GM19351 (cell line): ENCODE results near the gene PRIM1.
A peak's percentile ranks its signal among the peaks of the same experiment; 100 is the strongest.
"Not testable (repeated sequence)": the region's sequence is repeated elsewhere in the genome, so short reads cannot be mapped to it uniquely, and the experiment has no call there.

Experiments used
- ATAC-seq: cut with Tn5 transposase; IDR thresholded peaks from one replicate; pipeline ENCODE4 v1.9.1; 2021; ENCODE audit warnings: mild to moderate bottlenecking, moderate library complexity; ENCODE audit not compliant: unreplicated experiment

PRIM1 gene

DNA sequence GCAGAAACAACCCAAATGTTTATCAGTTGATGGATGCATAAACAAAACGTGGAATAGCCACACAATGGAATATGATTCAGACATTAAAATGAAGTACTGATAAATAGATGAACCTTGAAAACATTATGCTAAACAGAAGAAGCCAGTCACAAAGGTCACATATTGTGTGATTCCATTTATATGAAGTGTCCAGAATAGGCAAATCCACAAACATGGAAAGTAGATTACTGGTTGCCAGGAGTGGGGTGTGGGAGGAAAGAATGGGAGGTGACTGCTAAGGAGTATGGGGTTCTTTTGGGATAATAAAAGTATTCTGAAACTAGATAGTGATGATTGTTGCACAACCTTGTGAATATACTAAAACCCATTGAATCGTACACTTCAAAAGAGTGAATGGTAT lies 9.7 kb upstream of the PRIM1 start:
- ATAC-seq, result no peak

DNA sequence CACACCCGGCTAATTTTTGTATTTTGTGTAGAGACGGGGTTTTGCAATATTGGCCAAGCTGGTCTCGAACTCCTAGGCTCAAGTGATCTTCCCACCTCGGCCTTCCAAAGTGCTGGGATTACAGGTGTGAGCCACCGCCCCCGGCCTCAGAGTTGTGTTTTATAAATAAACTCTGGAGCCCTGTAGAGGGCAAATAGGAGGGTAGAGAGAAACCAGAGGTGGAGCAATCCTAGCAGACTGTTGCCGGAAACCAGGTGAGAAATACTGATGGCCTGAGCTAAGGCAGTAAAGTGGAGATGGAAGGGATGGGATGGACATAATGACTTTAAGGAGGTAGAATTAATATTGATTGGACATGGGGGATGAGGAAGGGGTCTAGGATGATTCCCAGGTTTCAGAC lies 8.3 kb upstream of the PRIM1 start:
- ATAC-seq, result no peak

DNA sequence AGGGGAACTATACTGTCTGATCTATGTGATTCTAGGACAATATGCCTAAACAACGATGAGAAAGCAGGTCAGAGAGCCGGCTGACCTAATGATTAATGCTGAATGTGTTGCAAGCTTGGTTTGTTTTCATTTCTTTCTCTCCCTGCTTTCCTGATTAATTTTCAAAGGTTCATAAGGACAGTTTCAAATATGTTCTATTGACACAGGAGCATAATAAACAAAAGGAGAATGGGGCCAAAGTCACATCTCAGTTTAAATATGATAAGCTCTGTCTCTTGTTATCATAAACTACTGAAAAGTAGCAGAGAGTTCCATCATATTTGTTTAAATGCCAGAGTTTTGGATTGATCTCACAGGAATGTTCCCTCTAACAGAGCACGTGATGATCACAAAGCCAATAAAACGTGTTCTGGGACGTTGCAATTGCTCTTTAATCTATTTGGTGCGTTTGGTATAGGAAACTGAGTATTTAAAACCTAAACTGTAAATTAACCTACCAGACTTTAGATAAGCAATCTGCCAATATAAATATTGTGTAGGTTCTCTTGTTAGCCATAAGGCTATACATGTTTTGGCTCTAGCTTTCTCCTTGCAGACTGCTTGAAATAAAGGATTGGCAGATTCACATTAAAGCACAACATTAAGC lies 7.3 kb upstream of the PRIM1 start:
- ATAC-seq, result no peak

DNA sequence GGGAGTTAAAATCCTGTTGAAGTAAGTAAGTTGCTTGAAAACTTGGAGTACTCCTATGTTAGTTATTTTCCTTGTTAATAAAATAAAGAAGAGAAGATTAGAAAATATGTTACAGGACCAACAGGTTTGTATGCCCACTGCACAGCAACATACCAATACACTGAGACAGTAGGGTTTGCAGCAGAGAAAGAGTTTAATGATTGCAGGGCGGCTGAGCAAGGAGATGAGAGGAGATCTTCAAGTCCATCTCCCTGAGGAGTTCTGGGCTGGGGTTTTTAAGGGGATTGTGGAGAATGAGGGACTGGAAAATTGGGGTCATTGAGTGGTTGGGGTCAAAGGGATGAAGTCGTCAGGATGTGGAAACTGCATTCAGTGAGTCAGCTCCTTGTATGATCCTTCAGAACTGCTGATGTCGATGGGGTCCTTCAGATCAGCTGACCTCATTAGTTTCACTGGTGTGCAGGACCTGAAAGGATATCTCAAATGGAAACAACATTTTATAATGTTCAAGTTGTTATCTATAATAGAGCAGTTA lies 6.7 kb upstream of the PRIM1 start:
- ATAC-seq, result no peak

DNA sequence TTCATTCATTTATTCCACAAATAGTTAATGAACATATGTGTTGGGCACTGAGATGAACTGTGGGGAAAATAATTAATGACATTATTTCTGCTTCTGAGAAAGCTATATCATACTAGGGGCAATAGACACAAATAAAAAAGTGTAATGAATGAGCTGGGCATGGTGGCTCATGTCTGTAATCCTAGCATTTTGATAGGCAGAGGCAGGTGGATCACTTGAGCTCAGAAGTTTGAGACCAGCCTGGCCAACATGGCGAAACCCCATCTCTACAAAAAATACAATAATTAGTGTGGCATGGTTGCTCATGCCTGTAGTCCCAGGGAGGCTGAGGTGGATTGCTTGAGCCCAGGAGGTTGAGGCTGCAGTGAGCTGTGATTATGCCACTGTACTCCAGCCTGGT lies 5.8 kb upstream of the PRIM1 start:
- not testable (repeated sequence) for ATAC-seq

DNA sequence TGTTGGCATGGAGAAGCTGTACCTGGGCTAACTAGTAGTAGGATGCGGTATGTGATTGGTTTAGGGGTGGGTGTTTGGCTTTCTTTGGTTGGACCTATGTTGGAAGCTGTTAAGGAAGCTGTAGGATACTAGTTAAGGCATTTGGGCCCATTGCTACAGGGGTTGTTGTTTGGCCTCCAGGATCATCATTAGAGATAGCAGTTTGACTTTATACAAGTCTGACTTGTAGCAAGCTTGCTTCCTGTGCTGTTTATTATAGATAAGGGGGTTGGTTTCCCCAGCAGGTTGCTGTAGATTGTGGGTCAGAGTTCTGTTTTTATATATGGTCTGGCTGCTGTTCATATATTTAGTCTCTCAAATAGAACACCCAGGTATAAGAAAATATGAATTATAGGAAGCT lies 1.4 kb upstream of the PRIM1 start:
- ATAC-seq, result no peak

DNA sequence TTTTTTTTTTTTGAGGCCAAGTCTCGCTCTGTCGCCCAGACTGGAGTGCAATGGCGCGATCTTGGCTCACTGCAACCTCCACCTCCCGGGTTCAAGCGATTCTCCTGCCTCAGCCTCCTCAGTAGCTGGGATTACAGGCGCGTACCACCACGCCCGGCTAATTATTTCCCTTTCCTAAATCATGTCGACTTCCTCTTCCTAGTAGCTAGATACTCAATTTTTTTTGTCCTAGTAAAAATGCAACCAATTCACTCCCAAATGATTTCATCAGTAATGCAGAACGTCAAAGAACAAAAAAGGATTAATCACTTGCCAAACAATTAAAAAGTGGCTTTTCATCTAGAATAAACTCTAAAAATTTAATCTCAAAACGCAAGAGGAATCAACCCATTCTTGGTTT lies 1.5 kb downstream of the PRIM1 start:
- not testable (repeated sequence) for ATAC-seq

GRCh38 chr12:56749853-56750252 lies 2.3 kb downstream of the PRIM1 start:
- no peak for ATAC-seq

- ATAC-seq, result no peak
These were observed 2.8 kb downstream of the PRIM1 start for GRCh38 chr12:56749359-56749758.

DNA sequence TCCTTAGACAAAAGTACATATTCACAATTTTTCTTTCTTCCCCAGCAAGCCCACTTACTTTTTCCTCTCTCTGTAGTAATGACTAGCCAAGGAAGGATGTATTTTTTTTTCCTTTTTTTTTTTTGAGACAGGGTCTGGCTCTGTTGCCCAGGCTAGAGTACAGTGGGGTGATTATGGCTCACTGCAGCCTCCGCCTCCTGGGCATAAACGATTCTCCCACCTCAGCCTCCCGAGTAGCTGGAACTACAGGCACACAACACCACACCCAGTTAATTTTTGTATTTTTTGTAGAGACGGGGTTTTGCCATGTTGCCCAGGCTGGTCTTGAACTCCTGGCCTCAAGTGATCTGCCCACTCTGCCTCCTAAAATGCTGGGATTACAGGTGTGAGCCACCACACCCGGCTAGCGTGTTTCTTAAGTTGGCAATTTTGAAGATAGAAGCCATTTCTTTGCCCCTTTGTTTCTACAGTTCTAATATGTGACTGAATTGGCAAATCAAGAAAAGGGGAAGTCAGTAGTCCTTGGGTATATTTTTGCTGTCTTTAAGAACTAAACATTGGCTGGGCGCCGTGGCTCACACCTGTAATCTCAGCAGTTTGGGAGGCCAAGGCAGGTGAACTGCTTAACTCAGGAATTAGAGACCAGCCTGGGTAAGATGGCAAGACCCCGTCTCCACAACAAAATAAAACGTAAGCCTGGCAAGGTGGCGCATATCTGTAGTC lies 23.8 kb downstream of the PRIM1 start:
- ATAC-seq, result no peak

- not testable (repeated sequence) for ATAC-seq
These were observed 25.9 kb downstream of the PRIM1 start for GRCh38 chr12:56726196-56726675.

DNA sequence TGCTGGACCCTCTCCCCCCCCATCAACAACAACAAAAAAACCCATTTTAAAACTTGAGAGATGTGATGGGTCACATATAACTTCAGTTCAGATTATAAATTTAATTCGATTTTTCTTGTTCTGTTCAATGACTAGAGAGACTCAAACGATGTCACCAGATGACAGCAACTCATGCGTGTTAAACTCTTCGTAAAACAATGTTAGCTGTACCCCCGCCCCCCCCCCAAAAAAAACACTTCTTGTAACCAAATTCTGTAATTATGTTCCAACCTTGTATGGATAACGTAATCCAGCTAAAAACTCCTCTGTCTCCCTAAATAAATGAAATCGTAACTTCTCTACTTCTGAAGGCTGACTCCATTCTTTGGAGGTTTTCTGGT lies 26.4 kb downstream of the PRIM1 start:
- no peak for ATAC-seq

DNA sequence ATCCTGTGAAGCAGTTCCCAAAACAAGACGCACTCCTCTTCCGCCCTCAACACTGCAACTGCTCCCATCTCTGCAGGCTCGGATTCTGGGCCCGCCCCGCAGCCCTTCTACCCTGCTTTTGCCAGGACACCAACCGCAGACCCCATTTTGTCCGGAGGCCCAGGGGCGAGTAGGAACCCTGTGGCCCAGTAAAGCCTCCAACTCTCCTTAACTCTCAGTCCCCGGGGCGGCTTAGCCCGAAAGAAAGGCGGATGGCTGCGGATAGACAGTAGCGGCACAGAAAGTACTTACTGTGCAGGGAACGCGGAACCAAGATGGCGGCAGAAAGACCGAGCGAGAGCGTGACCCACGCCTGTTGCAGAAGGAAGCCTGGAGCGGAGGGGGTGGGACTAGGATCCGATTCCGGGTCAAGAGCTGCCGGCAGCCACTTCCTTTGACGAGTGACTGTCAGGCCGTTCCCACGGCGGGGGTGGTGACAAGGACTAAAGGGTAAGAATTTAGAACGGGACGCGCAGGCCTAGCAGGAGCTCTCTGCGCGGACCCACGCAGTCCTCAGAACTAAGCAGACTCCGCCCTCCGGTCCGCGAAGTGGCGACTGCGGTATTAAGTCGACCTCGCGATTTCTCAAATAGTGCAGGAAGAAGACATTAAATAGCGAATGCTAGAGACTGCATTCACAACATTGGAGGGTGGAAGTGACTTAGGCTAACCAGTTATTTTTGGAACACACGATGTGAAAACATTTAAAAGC lies 27.0 kb downstream of the PRIM1 start, which contains the start of gene NACA:
TSS of gene NACA (minus strand) at position 328 of the 751 bp plus-strand sequence. CDS start 778 bp downstream, outside the sequence.
- ATAC-seq, result peak; percentile 94

GRCh38 chr12:56724701-56724971 lies 27.5 kb downstream of the PRIM1 start:
- no peak for ATAC-seq

GRCh38 chr12:56723889-56724700 lies 28.0 kb downstream of the PRIM1 start:
- ATAC-seq, result no peak

- no peak for ATAC-seq
These were observed 28.8 kb downstream of the PRIM1 start for GRCh38 chr12:56723352-56723751.

DNA sequence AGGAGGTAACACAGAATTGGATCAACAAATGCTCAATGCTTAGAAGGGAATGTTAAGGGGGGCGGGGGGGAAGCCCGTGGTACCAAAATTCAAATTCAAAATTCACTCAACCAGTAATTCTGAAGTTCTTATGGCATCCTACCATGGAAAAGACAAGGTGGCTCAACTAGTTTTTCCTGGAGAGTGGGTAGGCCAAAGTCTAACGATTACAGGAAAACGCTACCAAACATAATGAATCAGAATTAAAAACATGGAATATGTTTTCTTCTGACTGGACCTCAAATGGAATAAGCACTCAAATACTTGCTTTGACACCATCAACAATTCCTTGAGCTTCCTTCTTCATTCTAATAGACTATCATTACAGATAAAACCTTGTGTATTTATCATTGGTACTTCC lies 29.3 kb downstream of the PRIM1 start:
- no peak for ATAC-seq

GRCh38 chr12:56721721-56722120 lies 30.4 kb downstream of the PRIM1 start:
- ATAC-seq, result no peak

- ATAC-seq, result no peak
These were observed 30.9 kb downstream of the PRIM1 start for GRCh38 chr12:56721216-56721615.

GRCh38 chr12:56720731-56721151 lies 31.4 kb downstream of the PRIM1 start:
- no peak for ATAC-seq

DNA sequence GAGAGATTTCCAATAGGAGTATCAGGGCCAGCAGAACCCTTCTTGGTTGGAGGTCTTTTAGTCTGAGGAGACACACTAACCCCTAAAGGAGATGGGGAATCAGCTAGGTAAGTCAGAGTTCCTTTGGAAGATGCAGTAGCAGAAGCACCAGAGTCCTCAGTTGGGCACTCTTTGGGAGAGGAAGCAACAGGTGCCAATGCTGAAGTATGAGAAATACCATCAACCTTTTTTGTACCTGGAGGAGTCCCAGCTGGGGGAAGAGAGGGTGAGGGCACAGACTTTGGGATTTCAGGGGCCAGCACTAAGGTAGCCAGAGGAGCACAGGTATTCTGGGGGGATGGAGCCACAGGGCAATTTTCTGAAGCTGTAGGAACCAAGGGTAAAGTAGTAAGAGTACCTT lies 33.1 kb downstream of the PRIM1 start:
- no peak for ATAC-seq
